ENCODE results near the gene ISCU.
"Not testable (repeated sequence)": the region's sequence is repeated elsewhere in the genome, so short reads cannot be mapped to it uniquely, and the experiment has no call there.

ISCU gene

GRCh38 chr12:108543652-108544051 is 18.7 kb upstream of the ISCU start:
- no peak for DNase-seq (ENCODE audit: low read depth in 2 of 2)

DNA sequence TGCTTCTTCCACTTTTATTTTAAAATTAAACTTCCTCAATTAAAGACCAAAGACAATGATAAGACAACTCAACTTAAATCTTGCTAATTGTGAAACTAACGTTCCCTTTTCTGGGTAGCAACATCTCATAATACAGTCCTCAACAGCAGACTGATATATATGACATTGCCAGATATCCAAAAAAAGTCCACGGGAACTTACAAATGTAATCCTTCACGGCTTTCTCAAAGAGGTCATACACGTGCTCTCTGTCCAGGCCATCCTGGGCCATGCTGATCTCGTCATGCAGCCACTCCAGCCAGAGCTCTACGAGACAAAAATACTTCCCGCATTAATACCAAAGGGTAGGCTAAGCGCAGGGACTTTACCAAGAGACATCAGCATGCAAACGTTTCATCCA is 14.7 kb upstream of the ISCU start:
- no peak for DNase-seq (ENCODE audit: low read depth in 2 of 2)

- no peak for DNase-seq (ENCODE audit: low read depth in 2 of 2)
Observed at GRCh38 chr12:108548954-108549521, 13.4 kb upstream of the ISCU start.

GRCh38 chr12:108551535-108551934 is 10.9 kb upstream of the ISCU start:
- no peak for DNase-seq (ENCODE audit: low read depth in 2 of 2)

DNA sequence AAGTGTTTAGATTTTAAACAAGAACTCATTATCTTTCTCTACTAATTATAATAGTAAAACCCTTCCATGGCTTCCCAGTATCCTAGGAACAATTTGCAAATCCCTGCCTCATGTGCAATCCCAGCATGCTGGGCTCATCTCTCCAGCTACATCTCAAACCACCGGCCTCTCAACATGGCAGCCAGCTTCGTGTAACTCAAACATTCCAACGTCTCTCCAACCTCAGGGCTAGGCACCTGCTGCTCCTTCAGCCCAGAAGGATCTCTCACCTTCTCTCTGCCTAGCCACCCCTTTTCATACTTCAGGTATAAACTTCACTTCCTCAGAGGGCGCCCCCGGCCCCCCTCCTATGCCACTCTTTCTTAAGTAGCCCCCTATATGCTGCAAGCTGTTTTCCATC is 8.6 kb upstream of the ISCU start:
- DNase-seq (ENCODE audit: low read depth in 2 of 2): no peak

DNA sequence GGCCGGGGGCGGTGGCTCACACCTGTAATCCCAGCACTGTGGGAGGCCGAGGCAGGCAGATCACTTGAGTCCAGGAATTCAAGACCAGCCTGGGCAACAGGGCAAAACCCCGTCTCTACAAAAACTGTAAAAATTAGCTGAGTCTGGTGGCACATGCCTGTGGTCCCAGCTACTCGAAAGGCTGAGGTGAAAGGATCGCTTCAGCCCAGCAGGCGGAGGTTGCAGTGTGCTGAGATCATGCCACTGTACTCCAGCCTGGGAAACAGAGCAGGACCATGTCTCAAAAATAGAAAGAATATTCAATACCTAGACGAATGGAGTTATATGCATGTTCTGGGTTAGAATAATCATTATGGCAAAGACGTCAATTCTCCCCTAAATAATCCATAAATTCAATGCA is 7.0 kb upstream of the ISCU start:
- DNase-seq (ENCODE audit: low read depth in 2 of 2): not testable (repeated sequence)

GRCh38 chr12:108559007-108559655 is 3.3 kb upstream of the ISCU start:
- no peak for DNase-seq (ENCODE audit: low read depth in 2 of 2)

DNA sequence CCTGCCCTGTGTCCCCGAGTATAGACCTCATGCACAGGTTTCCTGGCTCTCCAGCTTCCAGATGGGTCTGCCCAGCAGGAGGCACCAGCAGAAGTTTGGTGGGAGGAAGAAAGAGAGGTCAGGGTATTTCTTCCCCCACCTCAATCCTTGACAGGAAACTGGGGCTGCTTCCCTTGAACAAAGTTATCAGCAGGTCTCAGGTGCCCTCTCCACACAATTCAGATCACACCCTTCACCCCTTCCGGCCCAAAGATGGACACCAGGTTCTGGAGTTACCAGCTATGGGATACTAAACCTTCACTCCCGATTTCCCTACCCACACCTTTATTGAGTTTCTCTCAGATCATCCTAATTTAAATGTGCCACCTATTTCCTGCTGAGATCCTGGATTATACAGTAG is 2.6 kb upstream of the ISCU start:
- DNase-seq (ENCODE audit: low read depth in 2 of 2): no peak

- DNase-seq (ENCODE audit: low read depth in 2 of 2): no peak
Observed at GRCh38 chr12:108560321-108560721, 2.1 kb upstream of the ISCU start.

DNA sequence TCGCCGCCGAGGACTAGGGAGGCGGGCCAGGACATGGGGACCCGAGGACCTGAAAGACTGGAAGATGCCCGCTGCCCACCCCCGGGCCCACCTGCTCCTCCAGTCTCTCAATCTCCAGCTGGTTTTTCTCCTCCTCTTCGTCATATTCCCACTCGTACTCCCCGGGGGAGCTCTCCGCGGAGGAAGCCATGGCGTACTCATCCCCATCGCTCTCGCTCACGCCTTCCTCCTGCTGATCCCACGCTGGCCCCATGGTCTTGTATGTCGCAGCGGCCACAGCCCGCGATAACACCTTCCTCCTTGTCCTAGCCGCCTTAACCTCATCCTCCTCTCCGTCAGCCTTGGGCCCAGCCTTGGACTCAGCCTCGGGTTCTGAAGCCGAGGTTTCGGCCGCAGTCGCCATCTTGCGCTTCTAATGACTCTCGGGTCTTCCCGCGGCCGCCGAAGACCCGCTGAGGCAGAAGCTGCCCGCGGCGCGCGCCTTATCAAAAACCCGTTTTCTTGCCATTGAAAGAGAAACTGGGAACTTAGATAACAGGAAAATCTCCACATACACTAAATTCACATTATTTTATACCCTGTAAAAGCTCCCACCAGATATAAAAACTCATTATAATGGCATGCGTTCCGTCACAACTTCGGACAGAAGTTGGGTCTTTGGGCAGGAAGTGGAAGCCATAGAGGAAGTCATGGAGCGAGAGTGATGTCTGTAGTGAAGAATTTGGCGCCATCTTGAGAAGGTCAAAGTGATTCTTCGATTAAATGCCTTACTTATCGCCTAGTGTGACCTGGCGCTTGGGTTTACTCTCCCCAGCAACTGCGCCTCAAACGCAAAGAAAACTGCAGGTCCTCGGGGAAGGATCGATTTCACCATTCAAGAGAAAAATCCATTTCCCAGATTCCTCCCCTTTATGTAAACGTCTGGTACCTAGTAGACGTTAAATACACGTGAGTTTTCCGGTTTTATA is 1.4 kb upstream of the ISCU start, which contains the start of gene SART3:
TSS of gene SART3 (minus strand) at position 422 of the 968 bp plus-strand sequence. CDS start at position 403, 19 bp downstream.
- peak; percentile 62 to 66 for DNase-seq (ENCODE audit: low read depth in 2 of 2)

DNA sequence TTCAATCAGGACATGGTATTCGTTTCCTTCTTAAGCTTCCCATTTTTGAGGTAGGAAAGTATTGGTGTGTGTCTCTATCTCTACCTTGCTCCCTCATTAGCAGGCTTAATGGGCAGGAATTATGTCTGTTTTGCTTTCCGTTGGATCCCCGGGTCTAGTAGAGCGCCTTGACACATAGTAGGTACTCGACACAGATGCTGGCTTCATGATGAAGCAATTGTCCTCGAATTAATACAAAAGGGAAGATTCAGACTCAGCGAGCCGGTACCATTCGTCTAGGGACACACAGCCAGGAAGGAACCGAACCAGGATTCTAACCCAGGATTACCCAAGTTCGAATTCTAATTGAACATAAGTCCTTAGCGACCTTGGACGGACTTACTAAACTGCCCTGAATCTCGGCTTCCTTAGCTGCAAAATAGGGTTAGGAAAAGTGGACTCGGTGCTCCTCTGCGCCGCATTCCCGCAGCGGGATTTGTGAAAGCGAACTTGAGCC is 496 bp upstream of the ISCU start:
- DNase-seq (ENCODE audit: low read depth in 2 of 2): no peak

DNA sequence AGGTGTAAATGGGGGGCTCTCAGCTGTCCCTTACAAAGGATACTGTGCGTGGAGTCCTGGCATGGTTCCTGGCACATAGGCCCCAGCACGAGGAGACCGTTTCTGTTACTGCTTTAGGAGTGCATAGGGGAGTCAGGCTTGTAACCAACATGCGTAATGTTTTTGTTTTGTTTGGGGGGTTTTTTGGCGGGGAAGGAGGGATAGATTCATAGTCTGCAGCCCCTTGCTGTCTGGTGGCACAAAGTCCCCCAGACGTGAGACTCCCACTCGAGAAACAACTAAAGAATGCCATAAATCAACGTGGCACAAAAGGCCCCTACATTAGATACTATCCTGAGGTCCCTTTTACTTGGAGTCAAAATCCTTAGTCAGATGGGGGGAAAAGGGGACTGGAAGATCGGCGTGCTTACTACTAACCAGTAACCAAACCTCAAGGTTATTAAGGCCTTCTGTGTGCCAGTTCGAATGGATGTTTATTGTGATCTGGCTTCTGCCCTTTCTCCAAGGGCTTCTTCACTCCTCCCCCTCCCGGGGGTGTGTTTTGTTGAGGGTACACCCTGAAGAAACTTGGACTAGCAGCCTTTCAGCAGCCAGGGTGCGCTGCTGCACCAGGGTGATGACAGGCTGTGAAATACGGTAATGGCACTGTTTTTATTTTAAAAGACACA is 874 bp downstream of the ISCU start:
- DNase-seq (ENCODE audit: low read depth in 2 of 2): peak; percentile 80 to 82

DNA sequence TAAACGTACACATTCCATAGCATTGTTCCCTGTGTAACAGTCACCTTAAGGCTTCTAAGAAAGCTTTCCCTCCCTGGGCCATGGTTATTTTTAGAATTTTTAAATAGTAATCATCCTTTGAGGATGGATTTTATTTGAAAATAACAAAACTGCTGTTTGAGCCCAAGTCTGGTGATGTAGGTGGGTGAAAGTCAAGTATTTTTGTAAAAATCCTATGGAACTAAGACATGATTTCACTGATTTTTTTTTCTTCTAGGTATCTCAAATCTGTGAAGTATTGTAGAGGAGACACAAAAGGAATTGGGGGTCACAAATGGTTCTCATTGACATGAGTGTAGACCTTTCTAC is 1.4 kb downstream of the ISCU start:
- no peak for DNase-seq (ENCODE audit: low read depth in 2 of 2)

DNA sequence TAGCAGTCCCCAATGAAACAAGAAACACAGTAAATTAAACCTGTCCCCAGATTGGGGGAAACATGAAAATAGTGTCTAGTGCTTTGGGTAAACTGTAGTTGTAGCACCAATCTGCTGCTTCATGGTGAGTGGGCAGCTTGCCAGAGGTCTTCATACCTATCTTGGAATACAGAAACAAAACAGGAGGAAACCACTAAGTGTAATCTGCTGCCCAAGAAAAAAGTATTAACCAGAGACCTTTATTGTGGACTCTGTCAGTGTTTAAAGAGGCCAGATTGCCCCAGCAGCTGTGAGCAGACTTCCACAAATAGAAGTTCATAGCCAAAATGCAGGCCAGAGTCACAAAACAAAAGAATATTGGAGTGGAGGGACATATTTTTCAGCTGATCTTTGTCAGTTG is 2.3 kb downstream of the ISCU start:
- no peak for DNase-seq (ENCODE audit: low read depth in 2 of 2)

DNA sequence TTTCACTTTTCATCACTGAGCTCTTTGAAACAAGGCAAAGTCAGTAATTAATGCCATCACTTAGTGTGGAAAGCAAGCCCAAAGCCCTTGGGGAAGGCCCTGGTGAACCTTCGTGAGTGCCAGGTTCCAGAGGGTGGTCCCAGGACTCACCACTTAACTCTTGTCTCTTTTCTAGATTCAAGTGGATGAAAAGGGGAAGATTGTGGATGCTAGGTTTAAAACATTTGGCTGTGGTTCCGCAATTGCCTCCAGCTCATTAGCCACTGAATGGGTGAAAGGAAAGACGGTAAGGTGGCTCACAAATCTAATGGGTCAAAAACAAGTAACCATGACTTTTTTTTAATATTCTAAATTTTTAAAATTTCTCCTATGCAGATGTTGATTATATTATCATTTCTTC is 2.8 kb downstream of the ISCU start:
- DNase-seq (ENCODE audit: low read depth in 2 of 2): no peak

- peak in 1 of 2 donors; percentile 44 for DNase-seq (ENCODE audit: low read depth in 2 of 2)
Observed at GRCh38 chr12:108565976-108566375, 3.6 kb downstream of the ISCU start.

GRCh38 chr12:108566452-108566851 is 4.1 kb downstream of the ISCU start:
- no peak for DNase-seq (ENCODE audit: low read depth in 2 of 2)

DNA sequence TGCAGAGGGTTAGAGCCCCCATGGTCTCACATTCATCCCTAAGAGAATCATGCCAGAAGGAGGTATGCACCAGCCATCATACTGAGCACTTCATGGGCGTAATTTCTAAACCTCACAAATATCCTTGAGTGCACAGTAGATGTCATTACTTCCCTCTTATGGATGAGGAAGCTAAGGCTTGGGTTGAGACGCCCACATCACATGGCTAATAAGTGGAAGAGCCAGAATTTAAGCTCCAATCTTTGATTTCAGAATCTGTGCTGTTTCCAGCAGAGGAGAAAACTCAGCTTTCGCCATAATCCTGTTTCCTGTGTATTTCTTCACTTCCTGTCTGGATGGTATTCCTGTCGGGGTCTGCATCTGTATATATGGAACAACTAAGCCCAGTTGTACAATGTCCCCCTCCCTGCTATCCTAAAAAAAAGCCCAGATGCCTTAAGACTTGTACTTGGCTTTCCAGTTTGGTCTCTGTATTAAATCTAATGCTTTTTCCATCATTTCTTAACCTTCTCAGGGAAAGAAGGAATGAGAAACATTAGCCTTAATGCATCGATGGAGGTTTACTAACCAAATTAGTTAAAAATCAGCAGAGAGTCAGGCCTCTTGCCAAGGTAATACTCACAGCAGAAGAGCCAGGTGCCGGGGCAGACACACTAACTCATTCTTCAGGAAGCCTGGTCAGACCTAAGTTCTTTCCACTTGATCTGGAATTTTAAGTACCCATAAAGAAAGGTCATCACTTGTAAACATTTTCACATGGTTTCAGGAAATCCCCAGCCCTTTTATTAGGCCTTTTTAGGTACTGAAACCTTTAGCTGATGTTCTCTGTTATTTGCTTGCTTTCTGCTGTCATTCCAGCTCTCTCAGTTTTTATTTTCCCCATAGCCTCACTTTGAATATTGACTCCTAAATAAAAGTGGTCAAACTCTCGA is 5.3 kb downstream of the ISCU start:
- no peak for DNase-seq (ENCODE audit: low read depth in 2 of 2)

- DNase-seq (ENCODE audit: low read depth in 2 of 2): peak; percentile 54 to 64
Observed at GRCh38 chr12:108568338-108569154, 6.2 kb downstream of the ISCU start.

All from stimulated activated CD8-positive, alpha-beta memory T cell treated with anti-CD3 and anti-CD28 coated beads, Interleukin-15, amount 100 ng/mL, for 48 hours (primary cell).